K562 (cell line): Measurements from ENCODE around the gene MYL9. TPM values are rescaled to one million over a fixed set of nuclear protein-coding genes. Genes with fewer than 3 reads are reported as not detected.

Experiments
- ATAC-seq: fragments of 200-7000 bp; cut with Tn5 transposase; 3 replicates; pipeline ENCODE4 v1.9.1; 2020; ENCODE audit warnings: moderate library complexity
- BruUV-seq: library from RNA; stranded (reverse); fragments of 400-500 nt; replicated peaks from 2 replicates; lab custom pipeline; 2021; lab: Mats Ljungman, UMichigan
- CTCF ChIA-PET: fragments of 300-600 bp; formaldehyde crosslinking; extraction: SDS; loops from one replicate; lab custom pipeline; 2021; ENCODE audit warnings: low intra/inter-chr PET ratio; lab: Yijun Ruan, JAX
- POLR2A ChIA-PET: fragments of 300-600, 350-650 bp; sonication (Branson Sonifier 250); formaldehyde crosslinking; extraction: SDS; loops from one replicate; lab custom pipeline; 2021; ENCODE audit warnings: antibody characterized with exemption, inconsistent platforms; lab: Yijun Ruan, JAX
- DNase-seq, 4 experiments: peaks; one replicate each; pipeline versions ENCODE4 v3.0.0 to v3.0.0-alpha.2; 2011 to 2018; ENCODE audit warnings: low spot score in 3 of 4, mixed read lengths in 3 of 4; ENCODE audit errors: extremely low read depth in 1 of 4
- FAIRE-seq: peaks from 2 replicates; lab custom pipeline; 2011; peaks lifted over from hg19 to GRCh38; lab: Jason Lieb, UNC
- H2AFZ ChIP-seq: 2 replicates; pipeline ENCODE4 v1.6.0; 2011; ENCODE audit warnings: low read depth, low read length, control low read depth, inconsistent platforms
- H3K27ac ChIP-seq: fragments of 200-600 bp; 3 replicates; pipeline ENCODE4 v1.8.0; 2011; ENCODE audit warnings: low read depth, mild to moderate bottlenecking, control low read depth, inconsistent platforms, low read length, moderate library complexity, mixed read lengths; ENCODE audit errors: extremely low read depth
- H3K27me3 ChIP-seq, 2 experiments: fragments of 300-600 bp in 1 of 2; 2 replicates in 1 of 2; 3 replicates in 1 of 2; pipeline versions ENCODE4 v1.6.0 to v1.8.0; 2011; ENCODE audit warnings: inconsistent platforms in 2 of 2, low read length in 2 of 2, mild to moderate bottlenecking in 1 of 2, mixed read lengths in 1 of 2, moderate library complexity in 1 of 2; ENCODE audit not compliant: control insufficient read depth in 2 of 2, insufficient read depth in 2 of 2
- H3K36me3 ChIP-seq: fragments of 300-600 bp; 3 replicates; pipeline ENCODE4 v1.8.0; 2011; ENCODE audit warnings: mild to moderate bottlenecking, low read length, inconsistent platforms; ENCODE audit not compliant: control insufficient read depth, insufficient read depth
- H3K4me1 ChIP-seq, 2 experiments: fragments of 200-600 bp in 1 of 2; replicated peaks in 1 of 2; 2 replicates in 1 of 2; 3 replicates in 1 of 2; pipeline versions ENCODE4 v1.5.1 to v1.8.0; 2011; ENCODE audit warnings: inconsistent platforms in 2 of 2, low read length in 2 of 2, mild to moderate bottlenecking in 1 of 2, mixed read lengths in 1 of 2, moderate library complexity in 1 of 2; ENCODE audit not compliant: control insufficient read depth in 2 of 2, insufficient read depth in 2 of 2
- H3K4me2 ChIP-seq: 2 replicates; pipeline ENCODE4 v1.6.1; 2011; ENCODE audit warnings: low read length, control low read depth, inconsistent platforms, mixed read lengths; ENCODE audit not compliant: insufficient read depth
- H3K4me3 ChIP-seq: fragments of 200-600 bp; sonication (generic), shearing (Covaris generic); 2 replicates; pipeline ENCODE4 v1.5.1; 2016; ENCODE audit warnings: control low read depth, inconsistent platforms
- H3K79me2 ChIP-seq: fragments of 200-600 bp; 3 replicates; pipeline ENCODE4 v1.8.0; 2011; ENCODE audit warnings: low read length, inconsistent platforms; ENCODE audit not compliant: control insufficient read depth, insufficient read depth
- H3K9ac ChIP-seq, 2 experiments: 2 replicates each; pipeline versions ENCODE4 v1.6.0 to v1.6.1; 2011; ENCODE audit warnings: low read depth in 2 of 2, low read length in 2 of 2, control low read depth in 1 of 2, inconsistent platforms in 1 of 2, mild to moderate bottlenecking in 1 of 2, mixed read lengths in 1 of 2; ENCODE audit not compliant: insufficient read depth in 1 of 2
- H3K9me1 ChIP-seq: one replicate; pipeline ENCODE4 v1.6.0; 2011; ENCODE audit warnings: inconsistent platforms, mild to moderate bottlenecking, low read length, moderate library complexity; ENCODE audit not compliant: control insufficient read depth, insufficient read depth
- H3K9me3 ChIP-seq: replicated peaks from 2 replicates; pipeline ENCODE4 v1.5.1; 2011; ENCODE audit warnings: low read depth, low read length, inconsistent platforms; ENCODE audit not compliant: control insufficient read depth, insufficient read depth
- H4K20me1 ChIP-seq: replicated peaks from 2 replicates; pipeline ENCODE4 v1.6.1; 2011; ENCODE audit warnings: low read length, inconsistent platforms, mixed read lengths; ENCODE audit not compliant: control insufficient read depth, insufficient read depth
- CC2D1A ChIP-seq: fragments of 450-650 bp; IDR thresholded peaks from 2 replicates; pipeline ENCODE4 v1.6.1; 2017; ENCODE audit warnings: mild to moderate bottlenecking
- E2F1 ChIP-seq: sonication (generic); formaldehyde crosslinking; IDR thresholded peaks from 2 replicates; pipeline ENCODE4 v1.8.1; 2023; ENCODE audit warnings: mild to moderate bottlenecking, missing genetic modification reagents, moderate library complexity
- HDAC3 ChIP-seq: fragments of 450-650 bp; IDR thresholded peaks from 2 replicates; pipeline ENCODE4 v1.6.1; 2018; ENCODE audit warnings: borderline replicate concordance, mild to moderate bottlenecking, moderate library complexity; ENCODE audit not compliant: partially characterized antibody
- MEF2D ChIP-seq: conservative IDR thresholded peaks from 2 replicates; pipeline ENCODE4 v1.6.1; 2016; ENCODE audit warnings: low read depth, missing genetic modification characterization, missing compliant biosample characterization
- MTA3 ChIP-seq: fragments of 450-650 bp; formaldehyde crosslinking; IDR thresholded peaks from 2 replicates; pipeline ENCODE4 v1.6.1; 2017; ENCODE audit warnings: mild to moderate bottlenecking, borderline replicate concordance
- SUPT5H ChIP-seq: fragments of 450-650 bp; IDR thresholded peaks from 2 replicates; pipeline ENCODE4 v1.6.1; 2016
- TCF7 ChIP-seq: sonication (generic); IDR thresholded peaks from 2 replicates; pipeline ENCODE4 v1.6.1; 2016; ENCODE audit warnings: antibody characterized with exemption, borderline replicate concordance
- THAP7 ChIP-seq: fragments of 250-450 bp; sonication (Bioruptor Pico); IDR thresholded peaks from 2 replicates; pipeline ENCODE4 v1.5.0; 2021
- ZBTB5 ChIP-seq: fragments of 450-650 bp; IDR thresholded peaks from 2 replicates; pipeline ENCODE4 v1.6.1; 2017; ENCODE audit warnings: antibody characterized with exemption
- ZNF584 ChIP-seq: fragments of 200-800 bp; sonication (Bioruptor generic); IDR thresholded peaks from 2 replicates; pipeline ENCODE4 v1.6.1; 2016; ENCODE audit warnings: low read depth, mild to moderate bottlenecking, missing genetic modification characterization, missing compliant biosample characterization
- ZNF589 ChIP-seq: fragments of 200-800 bp; sonication (Bioruptor generic); IDR thresholded peaks from 2 replicates; pipeline ENCODE4 v1.6.1; 2016; ENCODE audit warnings: low read depth, missing genetic modification characterization, missing compliant biosample characterization
- ZNF609 ChIP-seq: sonication (generic); formaldehyde crosslinking; IDR thresholded peaks from 2 replicates; pipeline ENCODE4 v1.8.1; 2023; ENCODE audit warnings: missing genetic modification reagents, mild to moderate bottlenecking, borderline replicate concordance
- ZNF766 ChIP-seq: fragments of 200-800 bp; sonication (Bioruptor generic); conservative IDR thresholded peaks from 2 replicates; pipeline ENCODE4 v1.6.1; 2016; ENCODE audit warnings: missing genetic modification characterization, missing compliant biosample characterization
- WGBS: fragments of 100-300 bp; shearing (Covaris generic); methylation state at CpG from one replicate; pipeline ENCODE4 v1.1.6; 2016; ENCODE audit warnings: low coverage, mixed read lengths; ENCODE audit not compliant: insufficient coverage; ENCODE audit errors: missing lambda C conversion rate; 5-methylcytosine and 5-hydroxymethylcytosine counted together
- in situ Hi-C: fragments of 300-500 bp; cut with MboI; formaldehyde crosslinking; loops from 4 replicates; pipeline ENCODE4 v1.15.0; 2018; ENCODE audit warnings: inconsistent platforms, mixed read lengths
- intact Hi-C: fragments of 100-400 bp; cut with micrococcal nuclease; formaldehyde crosslinking; loops from 2 replicates; pipeline ENCODE4 v1.14.2; 2022
- polyA plus RNA-seq, 8 experiments: library from polyadenylated mRNA; depleted of rRNA in 4 of 8; stranded (reverse) in 5 of 8; unstranded in 3 of 8; fragments of >200 nt; fragmentation: Nextera tagmentation in 2 of 8; fragmentation: Illumina TruSeq in 1 of 8; extraction: Ambion mirVana in 2 of 8; extraction: Trizol in 1 of 8; gene quantifications; 2 replicates each; pipeline versions ENCODE4 v1.2.1 to v1.2.3, GENCODE V29; 2011 to 2014; ENCODE audit warnings: inconsistent platforms in 1 of 8, missing spikeins in 1 of 8
- total RNA-seq, 7 experiments: library from RNA; depleted of rRNA in 6 of 7; stranded (reverse); fragments of >200 nt in 6 of 7; fragmentation: Illumina TruSeq in 2 of 7; extraction: Trizol in 2 of 7; gene quantifications; 2 replicates each; pipeline versions ENCODE4 v1.2.1 to v1.2.3, GENCODE V29; 2011 to 2021; ENCODE audit warnings: low replicate concordance in 1 of 7

Gene MYL9
- total and polyA plus RNA-seq, 9 of the 15 experiments (the other 6 are each of a cell fraction or from before 2014, with no cell fraction given): 0.11 to 3.2 (median 0.81) TPM; not detected in 1

- H3K4me1 ChIP-seq: no peaks in the 10 kb centered on the region; a peak in 1 of 5 replicates
- H3K4me2 ChIP-seq: no peak overlapping the region
- no peaks in the 10 kb centered on the region for H3K9me3 ChIP-seq
- H3K36me3 ChIP-seq: peaks cover 30% of the 10 kb centered on the region; the same call in 2 of the 3 replicates
- H3K4me3 ChIP-seq: no peak overlapping the region
- FAIRE-seq (no peak), ATAC-seq (no peak), DNase-seq (no peak)
- no peak overlapping the region for H3K9ac ChIP-seq
- no peaks in the 10 kb centered on the region for H3K9me1 ChIP-seq
- intact Hi-C loops: no loop called here
- no peak overlapping the region for H2AFZ ChIP-seq
- in situ Hi-C loops: no loop called here
- no peak overlapping the region for H3K27ac ChIP-seq
- no TSS peak for BruUV-seq
- ChIA-PET CTCF (no interaction called here), POLR2A (interaction anchor here (0.8 to 1.2 kb wide), 2 partner anchors 10 to 466 kb away, joined by 3 to 4 read pairs; no protein-coding TSS in a partner anchor)
- WGBS: 84% methylated on average over 14 of the region's 18 CpGs
- H3K79me2 ChIP-seq: no peaks in the 10 kb centered on the region
- no peaks in the 10 kb centered on the region; a peak in 1 of 5 replicates for H3K27me3 ChIP-seq
- 0 out of 2 replicates have a peak, but pooled peaks cover 3% of the 10 kb centered on the region for H4K20me1 ChIP-seq
- TF ChIP-seq THAP7 (no peak), ZBTB5 (no peak), MTA3 (no peak), SUPT5H (no peak), HDAC3 (no peak), TCF7 (no peak), CC2D1A (no peak), E2F1 (CRISPR knock-in tag) (no peak), ZNF589 (CRISPR knock-in tag) (no peak), ZNF766 (no peak), ZNF609 (CRISPR knock-in tag) (no peak), MEF2D (tag) (no peak), ZNF584 (no peak)
Measured at GRCh38 chr20:36528176-36528874, 13.0 kb upstream of the MYL9 start.
